ENCODE results near the gene GMPPB.

GMPPB gene

GRCh38 chr3:49718858-49719213 is 4.9 kb downstream of the GMPPB start:
- peaks cover 46% of the 10 kb centered on the region for H3K36me3 ChIP-seq
- peak overlapping the region; percentile 46 for H3K4me3 ChIP-seq (ENCODE audit: low read depth, low read length)
- peak overlapping the region; percentile 38 for H3K27ac ChIP-seq

DNA sequence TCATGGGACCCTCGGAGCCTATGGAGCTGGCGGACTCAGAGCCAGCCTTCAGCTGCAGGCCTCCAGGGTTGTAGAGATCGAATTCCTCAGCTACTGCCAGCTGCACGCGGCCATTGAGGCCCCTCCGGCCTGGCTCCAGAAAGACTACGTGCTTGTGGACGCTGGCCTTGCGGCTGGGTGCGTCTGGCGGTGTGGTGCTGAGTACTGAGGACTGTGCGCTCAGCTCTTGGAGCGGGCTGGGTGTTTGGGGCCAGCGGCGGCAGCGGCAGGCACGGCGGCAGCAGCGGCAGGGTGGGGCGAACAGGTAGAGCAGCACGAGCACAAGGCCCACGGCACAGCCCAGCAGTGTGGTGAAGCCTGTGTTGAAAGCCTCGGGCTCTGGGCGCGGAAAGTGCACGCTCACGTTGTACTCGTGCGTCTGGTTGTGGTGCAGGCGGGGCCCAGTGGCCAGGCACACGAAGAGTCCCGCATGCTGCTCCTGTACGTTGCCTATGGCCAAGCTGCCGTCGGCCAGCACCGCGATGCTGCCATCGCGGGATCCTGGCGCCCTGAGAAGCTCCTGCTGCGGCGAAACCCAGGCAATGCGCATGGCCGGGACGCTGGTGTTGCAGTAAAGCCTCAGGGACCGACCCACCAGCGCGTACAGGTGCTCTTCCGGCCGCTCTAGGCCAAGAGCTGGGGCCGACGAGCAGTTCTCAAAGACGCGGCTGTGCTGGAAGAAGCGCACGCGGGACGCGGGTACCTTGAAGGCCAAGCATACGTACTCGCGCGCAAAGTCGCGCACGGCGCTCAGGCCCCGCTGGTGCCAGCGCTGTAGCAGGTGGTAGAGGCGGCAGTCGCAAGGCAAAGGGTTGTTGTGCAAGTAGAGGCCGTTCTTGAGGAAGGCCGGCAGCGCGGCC is 5.5 kb downstream of the GMPPB start:
- no peak for DNase-seq
- Histone ChIP-seq H3K9me3 (ENCODE audit: severe bottlenecking) (no peaks in the 10 kb centered on the region), H3K27me3 (ENCODE audit: insufficient read depth, low read depth, severe bottlenecking) (no peaks in the 10 kb centered on the region), H3K36me3 (peaks cover 42% of the 10 kb centered on the region), H3K4me3 (ENCODE audit: low read depth, low read length) (no peak overlapping the region), H3K27ac (no peak overlapping the region)
- TF ChIP-seq CTCF (IDR thresholded peaks at IDR 0.05; ENCODE audit: low read depth, low read length), result no peak

More at GRCh38 chr3:49718858-49719213, 4.9 kb downstream of the GMPPB start:
- no peak for TF ChIP-seq CTCF (IDR thresholded peaks at IDR 0.05; ENCODE audit: low read depth, low read length)
- Histone ChIP-seq H3K27me3 (ENCODE audit: insufficient read depth, low read depth, severe bottlenecking) (no peaks in the 10 kb centered on the region), H3K9me3 (ENCODE audit: severe bottlenecking) (no peaks in the 10 kb centered on the region)
- no peak for DNase-seq

DNA sequence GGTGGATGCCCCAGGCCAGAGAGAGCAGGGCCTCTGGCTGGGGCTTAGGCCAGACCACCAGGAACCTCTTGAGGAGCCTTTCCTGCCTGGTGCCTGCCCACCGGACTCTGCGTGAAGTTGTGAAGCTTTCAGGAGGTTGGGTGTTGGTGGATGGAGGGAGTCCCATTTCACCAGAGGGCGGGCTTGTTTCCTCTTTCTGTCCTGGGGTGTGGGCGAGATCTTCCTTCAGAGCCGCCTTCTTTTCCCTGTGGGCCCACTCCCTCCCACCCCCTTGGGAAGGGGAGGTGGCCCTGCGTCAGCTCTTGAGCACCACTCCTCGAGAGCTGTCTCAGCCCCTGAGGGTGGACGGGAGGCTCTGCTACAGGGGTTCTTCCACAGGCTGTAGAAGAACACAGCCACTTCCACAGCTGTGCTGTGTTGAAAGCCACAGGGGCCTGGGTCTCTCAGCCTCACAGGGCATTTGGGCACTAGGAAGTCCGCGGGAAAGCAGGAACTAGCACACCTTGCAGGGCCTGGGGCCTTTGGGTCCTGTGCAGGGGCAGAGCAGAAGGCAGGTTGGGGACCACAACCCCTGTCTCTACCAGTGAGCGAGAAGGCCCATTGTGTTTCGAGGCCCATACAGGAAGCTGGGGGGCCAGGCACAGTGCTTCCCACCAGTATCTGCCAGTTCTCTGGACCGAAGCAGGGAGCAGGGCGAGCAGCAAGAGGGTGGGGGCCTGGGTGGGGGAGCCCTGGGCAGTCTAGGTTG is 6.4 kb downstream of the GMPPB start:
- H3K9me3 ChIP-seq (ENCODE audit: severe bottlenecking), result no peaks in the 10 kb centered on the region
- TF ChIP-seq CTCF (IDR thresholded peaks at IDR 0.05; ENCODE audit: low read depth, low read length), result no peak
- H3K27me3 ChIP-seq (ENCODE audit: insufficient read depth, low read depth, severe bottlenecking), result no peaks in the 10 kb centered on the region
- H3K4me3 ChIP-seq (ENCODE audit: low read depth, low read length), result no peak overlapping the region
- H3K36me3 ChIP-seq, result peaks cover 36% of the 10 kb centered on the region
- H3K27ac ChIP-seq, result no peak overlapping the region
- no peak for DNase-seq

DNA sequence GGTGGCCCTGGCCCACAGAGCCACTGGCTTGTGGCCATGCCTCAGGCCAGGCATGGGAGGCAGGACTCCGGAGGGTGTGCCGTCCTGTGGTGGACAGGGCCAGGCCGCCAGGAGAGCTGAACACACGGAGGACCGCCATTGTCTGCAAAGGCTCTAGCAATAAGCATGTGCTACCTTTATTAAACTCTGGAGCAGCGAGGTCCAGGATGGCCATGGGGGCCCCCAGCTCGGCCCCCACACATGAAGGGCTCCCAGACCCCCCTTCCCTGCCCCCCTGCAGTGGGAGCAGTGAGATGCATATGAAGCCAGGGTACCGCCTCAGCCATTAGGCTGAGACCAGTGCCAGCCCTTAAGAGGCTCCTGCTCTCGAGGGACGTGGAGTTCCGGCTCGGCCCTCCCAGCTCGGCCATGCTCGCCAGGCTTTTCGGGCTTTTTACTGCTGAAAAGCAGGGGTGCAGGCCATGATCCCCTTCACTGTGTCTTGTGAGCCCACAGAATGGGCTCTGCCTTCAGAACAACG is 7.0 kb downstream of the GMPPB start:
- no peak for TF ChIP-seq CTCF (IDR thresholded peaks at IDR 0.05; ENCODE audit: low read depth, low read length)
- no peak for DNase-seq
- Histone ChIP-seq H3K9me3 (ENCODE audit: severe bottlenecking) (no peaks in the 10 kb centered on the region), H3K36me3 (peaks cover 30% of the 10 kb centered on the region), H3K27me3 (ENCODE audit: insufficient read depth, low read depth, severe bottlenecking) (no peaks in the 10 kb centered on the region), H3K4me3 (ENCODE audit: low read depth, low read length) (no peak overlapping the region), H3K27ac (no peak overlapping the region)

GRCh38 chr3:49716169-49716568 is 7.6 kb downstream of the GMPPB start:
- Histone ChIP-seq H3K27ac (no peak overlapping the region), H3K4me3 (ENCODE audit: low read depth, low read length) (no peak overlapping the region), H3K27me3 (ENCODE audit: insufficient read depth, low read depth, severe bottlenecking) (no peaks in the 10 kb centered on the region), H3K36me3 (peaks cover 24% of the 10 kb centered on the region), H3K9me3 (ENCODE audit: severe bottlenecking) (no peaks in the 10 kb centered on the region)
- TF ChIP-seq CTCF (IDR thresholded peaks at IDR 0.05; ENCODE audit: low read depth, low read length), result no peak
- no peak for DNase-seq
